ENCODE results near the gene REX1BD.

Gene REX1BD

GRCh38 chr19:18562086-18562485 lies 26.5 kb upstream of the REX1BD start:
- peaks cover 2% of the 10 kb centered on the region for H3K27me3 Mint-ChIP-seq
- peaks cover 23% of the 10 kb centered on the region for H3K4me1 Mint-ChIP-seq
- DNase-seq (no peak), ATAC-seq (no peak)
- no peak overlapping the region for H3K4me3 Mint-ChIP-seq
- no peak overlapping the region for H3K27ac Mint-ChIP-seq
- no peaks in the 10 kb centered on the region for H3K9me3 Mint-ChIP-seq
- H3K36me3 Mint-ChIP-seq (ENCODE audit: low read depth) = peaks cover 34% of the 10 kb centered on the region

- H3K36me3 Mint-ChIP-seq (ENCODE audit: low read depth) = peaks cover 45% of the 10 kb centered on the region
- DNase-seq = no peak
- no peaks in the 10 kb centered on the region for H3K9me3 Mint-ChIP-seq
- H3K27ac Mint-ChIP-seq = no peak overlapping the region
- H3K4me1 Mint-ChIP-seq = peaks cover 8% of the 10 kb centered on the region
- no peaks in the 10 kb centered on the region for H3K27me3 Mint-ChIP-seq
- H3K4me3 Mint-ChIP-seq = no peak overlapping the region
- no peak for ATAC-seq
These were observed 21.6 kb upstream of the REX1BD start for GRCh38 chr19:18566953-18567352.

GRCh38 chr19:18568367-18568766 lies 20.2 kb upstream of the REX1BD start:
- H3K9me3 Mint-ChIP-seq = no peaks in the 10 kb centered on the region
- no peaks in the 10 kb centered on the region for H3K27me3 Mint-ChIP-seq
- H3K4me3 Mint-ChIP-seq = no peak overlapping the region
- DNase-seq (no peak), ATAC-seq (no peak)
- H3K36me3 Mint-ChIP-seq (ENCODE audit: low read depth) = peaks cover 54% of the 10 kb centered on the region
- peaks cover 19% of the 10 kb centered on the region for H3K4me1 Mint-ChIP-seq
- H3K27ac Mint-ChIP-seq = no peak overlapping the region

- Mint-ChIP-seq H3K4me3 (peak within 1 kb of the TSS; percentile 95), H3K36me3 (ENCODE audit: low read depth) (peaks cover 69% of the 10 kb centered on the region), H3K9me3 (no peaks in the 10 kb centered on the region), H3K27me3 (no peaks in the 10 kb centered on the region), H3K4me1 (peaks cover 43% of the 10 kb centered on the region), H3K27ac (peak within 1 kb of the TSS; percentile 91)
- DNase-seq (peak; percentile 99), ATAC-seq (peak; percentile 95)
These were observed 16.8 kb upstream of the REX1BD start, which contains the start of gene UBA52 for GRCh38 chr19:18571564-18572344. TSS of gene UBA52 (plus strand) at chr19:18571857. CDS start at chr19:18573301, 1,444 bp downstream.

- H3K9me3 Mint-ChIP-seq = no peaks in the 10 kb centered on the region
- H3K27me3 Mint-ChIP-seq = no peaks in the 10 kb centered on the region
- H3K36me3 Mint-ChIP-seq (ENCODE audit: low read depth) = peaks cover 63% of the 10 kb centered on the region
- H3K4me3 Mint-ChIP-seq = peak overlapping the region; percentile 39
- peaks cover 45% of the 10 kb centered on the region for H3K4me1 Mint-ChIP-seq
- no peak for DNase-seq
- peak overlapping the region; percentile 91 for H3K27ac Mint-ChIP-seq
- no peak for ATAC-seq
These were observed 13.8 kb upstream of the REX1BD start for GRCh38 chr19:18574691-18575291.

- H3K4me1 Mint-ChIP-seq = peaks cover 38% of the 10 kb centered on the region
- H3K36me3 Mint-ChIP-seq (ENCODE audit: low read depth) = peaks cover 59% of the 10 kb centered on the region
These were observed 12.2 kb upstream of the REX1BD start for GRCh38 chr19:18576383-18576782.

GRCh38 chr19:18577365-18577914 lies 11.2 kb upstream of the REX1BD start:
- ATAC-seq (no peak), DNase-seq (no peak)
- H3K27me3 Mint-ChIP-seq = no peaks in the 10 kb centered on the region
- H3K4me1 Mint-ChIP-seq = peaks cover 35% of the 10 kb centered on the region
- H3K4me3 Mint-ChIP-seq = no peak overlapping the region
- H3K9me3 Mint-ChIP-seq = no peaks in the 10 kb centered on the region
- no peak overlapping the region for H3K27ac Mint-ChIP-seq
- peaks cover 50% of the 10 kb centered on the region for H3K36me3 Mint-ChIP-seq (ENCODE audit: low read depth)

More at GRCh38 chr19:18576383-18576782, 12.2 kb upstream of the REX1BD start:
- Mint-ChIP-seq H3K27ac (no peak overlapping the region), H3K27me3 (no peaks in the 10 kb centered on the region), H3K9me3 (no peaks in the 10 kb centered on the region), H3K4me3 (no peak overlapping the region)
- DNase-seq (no peak), ATAC-seq (no peak)

- Mint-ChIP-seq H3K27ac (no peak overlapping the region), H3K27me3 (no peaks in the 10 kb centered on the region), H3K36me3 (ENCODE audit: low read depth) (peaks cover 22% of the 10 kb centered on the region), H3K9me3 (no peaks in the 10 kb centered on the region), H3K4me1 (peaks cover 9% of the 10 kb centered on the region), H3K4me3 (no peak overlapping the region)
- DNase-seq (no peak), ATAC-seq (no peak)
These were observed 8.3 kb upstream of the REX1BD start for GRCh38 chr19:18580311-18580710.

GRCh38 chr19:18586306-18586705 lies 2.3 kb upstream of the REX1BD start:
- no peak overlapping the region for H3K4me3 Mint-ChIP-seq
- H3K36me3 Mint-ChIP-seq (ENCODE audit: low read depth) = peaks cover 11% of the 10 kb centered on the region
- H3K9me3 Mint-ChIP-seq = no peaks in the 10 kb centered on the region
- H3K27me3 Mint-ChIP-seq = no peaks in the 10 kb centered on the region
- ATAC-seq (no peak), DNase-seq (no peak)
- H3K4me1 Mint-ChIP-seq = peaks cover 25% of the 10 kb centered on the region
- no peak overlapping the region for H3K27ac Mint-ChIP-seq

GRCh38 chr19:18587561-18587960 lies 1.0 kb upstream of the REX1BD start:
- Mint-ChIP-seq H3K4me3 (peak overlapping the region; percentile 89), H3K27ac (peak overlapping the region; percentile 91), H3K9me3 (no peaks in the 10 kb centered on the region), H3K4me1 (peaks cover 25% of the 10 kb centered on the region), H3K36me3 (ENCODE audit: low read depth) (peaks cover 11% of the 10 kb centered on the region), H3K27me3 (no peaks in the 10 kb centered on the region)
- DNase-seq (no peak), ATAC-seq (no peak)

GRCh38 chr19:18587962-18588610 lies 512 bp upstream of the REX1BD start:
- no peak for DNase-seq
- Mint-ChIP-seq H3K4me1 (peaks cover 25% of the 10 kb centered on the region), H3K27me3 (no peaks in the 10 kb centered on the region), H3K36me3 (ENCODE audit: low read depth) (peaks cover 11% of the 10 kb centered on the region), H3K4me3 (peak overlapping the region; percentile 89), H3K9me3 (no peaks in the 10 kb centered on the region), H3K27ac (peak overlapping the region; percentile 91)
- no peak for ATAC-seq

- Mint-ChIP-seq H3K4me3 (peak overlapping the region; percentile 89), H3K27ac (peak overlapping the region; percentile 92), H3K27me3 (no peaks in the 10 kb centered on the region), H3K9me3 (no peaks in the 10 kb centered on the region), H3K36me3 (ENCODE audit: low read depth) (peaks cover 11% of the 10 kb centered on the region), H3K4me1 (peaks cover 33% of the 10 kb centered on the region)
- ATAC-seq (peak; percentile 55), DNase-seq (peak; percentile 68)
These were observed 1.0 kb downstream of the REX1BD start for GRCh38 chr19:18589380-18590272.

GRCh38 chr19:18590273-18591272 lies 2.0 kb downstream of the REX1BD start:
- peaks cover 36% of the 10 kb centered on the region for H3K4me1 Mint-ChIP-seq
- no peaks in the 10 kb centered on the region for H3K9me3 Mint-ChIP-seq
- H3K27me3 Mint-ChIP-seq = peaks cover 3% of the 10 kb centered on the region
- H3K27ac Mint-ChIP-seq = peak overlapping the region; percentile 92
- H3K36me3 Mint-ChIP-seq (ENCODE audit: low read depth) = peaks cover 11% of the 10 kb centered on the region
- peak overlapping the region; percentile 89 for H3K4me3 Mint-ChIP-seq
- no peak for DNase-seq
- ATAC-seq = no peak
